Chondrocyte (in vitro differentiated cells): ENCODE measurements around the gene PPM1H. TPM values are rescaled to one million over a fixed set of nuclear protein-coding genes. Genes with fewer than 3 reads are reported as not detected.

Experiments used
- DNase-seq: peaks from one replicate; pipeline ENCODE4 v3.0.0; 2021; ENCODE audit warnings: mixed read lengths, low spot score
- H3K27ac Mint-ChIP-seq: one replicate; pipeline ENCODE4 v1.8.0; 2021; ENCODE audit warnings: mild to moderate bottlenecking, moderate library complexity, mixed read lengths; ENCODE audit not compliant: unreplicated experiment
- H3K27me3 Mint-ChIP-seq: 2 replicates; pipeline ENCODE4 v1.8.0; 2021; ENCODE audit warnings: low read depth, mixed read lengths
- H3K36me3 Mint-ChIP-seq: 2 replicates; pipeline ENCODE4 v1.8.0; 2021; ENCODE audit warnings: low read depth, mixed read lengths
- H3K4me1 Mint-ChIP-seq: 2 replicates; pipeline ENCODE4 v1.8.0; 2021; ENCODE audit warnings: low read depth, mild to moderate bottlenecking, mixed read lengths
- H3K4me3 Mint-ChIP-seq: one replicate; pipeline ENCODE4 v1.8.0; 2021; ENCODE audit warnings: mild to moderate bottlenecking, moderate library complexity, mixed read lengths; ENCODE audit not compliant: unreplicated experiment
- H3K9me3 Mint-ChIP-seq: 2 replicates; pipeline ENCODE4 v1.8.0; 2021; ENCODE audit warnings: low read depth, mixed read lengths
- CTCF ChIP-seq: fragments of 200-600 bp; sonication (generic); IDR thresholded peaks from 2 replicates; pipeline ENCODE4 v1.5.0; 2021; ENCODE audit warnings: antibody characterized with exemption, mild to moderate bottlenecking, moderate library complexity
- total RNA-seq: library from RNA; stranded (reverse); gene quantifications from 3 replicates; pipeline ENCODE4 v1.2.1, GENCODE V29; 2021

PPM1H gene
- total RNA-seq, 1 donor from 2014 or later, result 34.3 TPM

DNA sequence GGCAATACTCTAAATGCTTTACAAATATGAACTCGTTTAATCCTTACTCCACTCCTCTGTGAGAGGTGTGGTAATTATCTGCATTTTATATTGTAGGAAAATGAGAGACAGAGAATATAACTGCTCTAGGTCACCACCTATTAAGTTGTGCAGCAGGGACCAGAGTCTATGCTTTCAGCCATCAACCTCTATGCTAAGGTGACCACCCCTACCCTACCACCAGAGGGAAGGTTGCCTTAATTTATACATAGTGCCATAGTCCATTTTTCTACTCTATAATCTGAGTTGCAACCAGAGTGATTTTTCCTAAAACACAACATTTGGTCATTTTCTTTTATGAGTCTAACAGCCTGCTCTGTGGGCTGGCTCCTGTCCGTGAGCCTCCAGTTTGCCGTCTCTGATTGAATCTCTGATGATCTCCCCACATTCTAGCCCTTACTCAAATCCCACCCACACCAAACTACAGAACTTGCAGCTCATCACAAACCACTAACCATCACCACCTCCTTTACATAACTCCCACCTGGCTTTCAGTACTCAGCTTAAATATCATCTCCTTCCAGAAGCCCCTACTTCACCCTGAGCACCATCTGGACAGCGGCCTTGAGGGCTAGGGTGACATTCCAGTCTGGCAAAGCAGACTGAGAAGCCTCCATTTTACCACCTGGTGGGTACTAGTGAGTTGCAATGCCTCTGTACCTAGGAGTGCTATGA is 126.6 kb downstream of the PPM1H start:
- Mint-ChIP-seq H3K4me1 (peaks cover 17% of the 10 kb centered on the region), H3K36me3 (no peaks in the 10 kb centered on the region), H3K9me3 (no peaks in the 10 kb centered on the region), H3K4me3 (no peak overlapping the region), H3K27me3 (no peaks in the 10 kb centered on the region), H3K27ac (no peak overlapping the region)
- TF ChIP-seq CTCF, result peak; percentile 21
- DNase-seq, result no peak

- H3K27ac Mint-ChIP-seq, result no peak overlapping the region
- H3K36me3 Mint-ChIP-seq, result no peaks in the 10 kb centered on the region
- H3K4me3 Mint-ChIP-seq, result no peak overlapping the region
- H3K9me3 Mint-ChIP-seq, result no peaks in the 10 kb centered on the region
- H3K4me1 Mint-ChIP-seq, result peaks cover 3% of the 10 kb centered on the region
- H3K27me3 Mint-ChIP-seq, result no peaks in the 10 kb centered on the region
- no peak for TF ChIP-seq CTCF
- DNase-seq, result no peak
Observed at GRCh38 chr12:62806893-62807292, 128.1 kb downstream of the PPM1H start.

GRCh38 chr12:62806244-62806836 is 128.6 kb downstream of the PPM1H start:
- no peaks in the 10 kb centered on the region for H3K9me3 Mint-ChIP-seq
- no peak for DNase-seq
- H3K27ac Mint-ChIP-seq, result no peak overlapping the region
- H3K27me3 Mint-ChIP-seq, result no peaks in the 10 kb centered on the region
- no peaks in the 10 kb centered on the region for H3K36me3 Mint-ChIP-seq
- H3K4me1 Mint-ChIP-seq, result no peaks in the 10 kb centered on the region
- H3K4me3 Mint-ChIP-seq, result no peak overlapping the region
- no peak for TF ChIP-seq CTCF

DNA sequence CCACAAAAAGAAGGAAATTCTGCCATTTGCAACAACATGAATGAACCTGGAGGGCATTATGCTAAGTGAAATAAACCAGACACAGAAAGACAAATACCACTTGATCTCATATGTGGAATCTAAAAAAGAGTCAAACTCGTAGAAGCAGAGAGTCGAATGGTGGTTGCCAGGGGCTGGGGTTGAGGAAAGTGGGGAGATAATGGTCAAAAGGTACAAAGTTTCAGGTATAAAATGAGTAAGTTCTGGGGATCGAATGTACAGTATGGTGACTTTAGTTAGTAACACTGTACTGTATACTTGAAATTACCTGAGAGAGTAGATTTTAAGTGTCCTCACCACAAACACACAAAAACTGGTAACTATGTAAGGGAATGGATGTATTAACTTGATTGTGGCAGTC is 129.4 kb downstream of the PPM1H start:
- TF ChIP-seq CTCF, result no peak
- Mint-ChIP-seq H3K4me1 (no peaks in the 10 kb centered on the region), H3K36me3 (no peaks in the 10 kb centered on the region), H3K4me3 (no peak overlapping the region), H3K27me3 (no peaks in the 10 kb centered on the region), H3K9me3 (no peaks in the 10 kb centered on the region), H3K27ac (no peak overlapping the region)
- no peak for DNase-seq

DNA sequence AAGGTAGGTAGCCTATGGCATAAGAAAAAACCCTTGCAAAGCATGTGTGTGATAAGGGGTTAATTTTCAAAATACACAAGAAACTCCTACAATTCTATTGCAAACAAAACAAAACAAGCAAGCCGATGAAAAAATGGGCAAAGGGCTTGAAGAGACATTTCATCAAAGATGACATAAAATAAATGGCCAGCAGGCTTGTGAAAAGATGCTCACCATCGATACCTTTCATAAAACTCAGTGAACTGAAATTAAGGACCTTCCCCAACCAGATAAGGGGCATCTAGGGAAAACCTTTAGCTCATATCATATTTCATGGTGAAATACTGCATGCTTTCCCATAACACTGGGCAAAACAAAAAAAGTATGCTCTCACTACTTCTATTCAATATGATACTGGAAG is 131.2 kb downstream of the PPM1H start:
- DNase-seq, result no peak
- peaks cover 6% of the 10 kb centered on the region for H3K4me1 Mint-ChIP-seq
- H3K36me3 Mint-ChIP-seq, result no peaks in the 10 kb centered on the region
- no peaks in the 10 kb centered on the region for H3K27me3 Mint-ChIP-seq
- TF ChIP-seq CTCF, result no peak
- no peak overlapping the region for H3K27ac Mint-ChIP-seq
- no peak overlapping the region for H3K4me3 Mint-ChIP-seq
- no peaks in the 10 kb centered on the region for H3K9me3 Mint-ChIP-seq
